HG02970 (cell line): ENCODE measurements around the gene CD93.

Experiments used
- ATAC-seq: cut with Tn5 transposase; IDR thresholded peaks from one replicate; pipeline ENCODE4 v1.9.1; 2021; ENCODE audit warnings: mild to moderate bottlenecking, moderate library complexity, moderate number of reproducible peaks; ENCODE audit not compliant: unreplicated experiment, low FRiP score

The CD93 gene

DNA sequence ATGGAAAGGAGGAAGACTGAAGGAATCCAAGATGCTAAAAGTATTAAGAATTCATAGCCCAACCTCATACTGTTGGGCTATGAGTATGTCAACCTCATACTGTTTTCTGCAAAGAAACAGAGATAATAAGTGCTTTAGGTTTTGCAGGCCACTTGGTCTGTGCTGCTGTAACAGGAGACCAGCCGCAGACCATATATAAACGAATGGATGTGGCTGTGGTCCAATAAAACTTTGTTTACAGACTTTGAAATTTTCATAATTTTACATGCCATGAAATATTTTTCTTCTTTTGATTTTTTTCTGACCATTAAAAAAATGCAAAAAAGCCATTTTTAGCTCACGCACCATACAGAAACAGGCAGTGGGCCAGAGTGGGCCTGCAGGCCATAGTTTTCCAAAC is 23.0 kb downstream of the CD93 start:
- ATAC-seq, result no peak

DNA sequence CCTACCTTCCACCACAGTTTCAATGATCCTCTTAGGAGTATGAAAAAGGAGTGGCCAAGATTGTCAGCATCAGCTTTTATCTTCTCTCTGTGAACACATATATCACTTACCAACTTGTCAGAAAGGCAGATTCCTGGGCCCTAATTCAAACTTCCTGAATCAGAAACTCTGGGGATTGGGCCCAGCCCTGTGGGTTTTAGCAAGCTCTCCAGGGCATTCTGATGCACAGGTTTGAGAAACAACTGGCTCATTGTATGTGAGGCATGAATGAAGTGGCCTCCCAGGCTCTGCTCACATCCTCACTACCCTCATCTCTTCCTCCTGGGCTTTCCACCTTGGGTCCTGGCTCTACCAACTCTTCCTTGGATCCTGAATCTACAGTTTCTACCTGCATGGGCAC is 23.5 kb downstream of the CD93 start:
- ATAC-seq, result no peak

DNA sequence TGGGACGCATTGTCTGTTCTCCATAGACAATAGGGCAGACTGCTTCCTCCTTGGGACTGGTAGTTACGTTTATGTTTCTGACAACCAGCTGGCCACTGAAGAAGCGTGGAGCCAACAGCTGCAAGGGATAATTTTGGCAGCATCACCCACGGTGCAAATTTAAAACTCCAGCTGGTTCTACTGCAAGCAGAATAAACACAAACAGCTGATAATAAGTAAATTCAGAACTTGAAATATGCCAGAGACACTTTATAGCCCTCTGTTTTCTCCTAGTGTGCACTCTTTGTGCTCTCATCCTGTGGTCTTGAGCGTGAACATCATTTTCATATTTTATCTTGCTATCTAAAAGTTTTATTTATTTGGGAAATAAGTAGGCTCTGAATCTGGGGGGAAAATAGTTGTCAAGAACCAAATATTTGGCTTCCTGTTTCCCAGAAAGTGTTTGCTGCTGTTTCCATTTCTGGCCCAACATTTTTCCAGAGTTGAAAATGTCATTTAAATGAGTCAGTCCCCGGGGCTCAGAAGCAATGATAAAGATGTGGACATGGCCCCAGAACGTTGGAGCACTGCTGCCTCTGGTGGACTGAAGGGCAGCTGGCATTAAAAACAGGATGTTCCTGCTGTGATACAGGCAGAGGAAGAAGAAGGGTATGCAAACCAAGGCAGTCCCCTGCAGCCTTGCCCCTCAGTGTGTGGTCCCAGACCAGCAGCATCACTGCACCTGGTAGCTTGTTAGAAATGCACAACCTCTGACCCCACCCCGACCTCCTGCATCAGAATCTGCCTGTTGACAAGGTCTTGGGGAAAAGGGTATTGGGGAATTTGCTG is 24.2 kb downstream of the CD93 start:
- no peak for ATAC-seq

DNA sequence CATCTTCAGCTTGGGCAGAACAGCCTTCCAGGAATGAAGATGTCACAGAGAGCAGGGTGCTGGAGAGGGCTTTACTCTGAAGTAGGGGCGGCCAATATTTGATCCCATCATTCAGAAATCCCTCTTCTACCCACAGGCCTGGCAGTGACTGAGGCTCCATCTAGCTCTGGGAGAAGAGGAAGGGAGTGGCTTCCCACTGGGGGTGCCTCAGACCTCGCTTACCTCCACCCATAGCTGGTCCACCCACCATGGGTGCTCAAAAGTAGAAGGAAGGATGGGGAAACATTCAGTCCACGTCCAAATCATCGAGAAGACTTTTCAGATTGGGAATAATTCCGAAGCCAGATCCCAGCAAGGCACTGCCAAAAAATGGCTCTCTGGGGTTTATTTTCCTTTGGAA is 24.9 kb downstream of the CD93 start:
- ATAC-seq, result no peak

DNA sequence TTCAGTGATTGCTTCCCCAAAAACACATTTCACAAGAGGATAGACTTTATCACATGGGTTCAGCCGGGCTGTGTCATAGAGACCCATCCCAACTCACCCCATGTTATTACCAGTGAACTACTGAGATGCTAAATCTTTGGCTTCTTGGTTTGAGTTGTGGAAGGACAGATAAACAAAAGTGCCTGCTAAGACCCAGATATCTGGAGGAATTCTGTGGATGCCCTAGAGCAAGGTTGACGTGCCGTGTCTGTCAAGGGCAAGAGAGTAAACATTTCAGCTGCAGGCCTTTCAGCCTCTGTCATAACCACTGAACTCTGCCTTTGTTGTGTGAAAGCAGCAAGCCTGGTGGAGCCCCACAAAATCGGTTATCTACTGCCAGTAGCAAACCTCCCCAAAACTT is 25.5 kb downstream of the CD93 start:
- ATAC-seq, result no peak

DNA sequence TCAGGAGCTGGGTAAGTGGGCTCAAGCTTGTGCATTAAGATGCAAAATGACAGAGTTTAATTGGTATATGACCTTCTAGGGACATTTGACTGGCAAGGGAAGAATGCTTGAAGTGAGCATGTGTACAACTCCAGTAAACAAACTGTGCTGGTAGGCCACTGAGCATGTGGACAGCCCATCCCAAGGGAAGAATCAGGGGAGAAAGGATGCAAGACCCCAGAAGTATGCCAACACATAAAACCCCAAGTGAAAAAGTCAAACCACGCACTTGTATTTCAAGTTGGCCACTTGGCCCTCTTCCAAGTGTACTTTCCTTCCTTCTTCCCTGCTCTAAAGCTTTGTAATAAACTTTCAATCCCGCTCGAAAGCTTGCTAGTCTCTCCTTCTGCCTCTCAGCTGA is 26.3 kb downstream of the CD93 start:
- no peak for ATAC-seq

DNA sequence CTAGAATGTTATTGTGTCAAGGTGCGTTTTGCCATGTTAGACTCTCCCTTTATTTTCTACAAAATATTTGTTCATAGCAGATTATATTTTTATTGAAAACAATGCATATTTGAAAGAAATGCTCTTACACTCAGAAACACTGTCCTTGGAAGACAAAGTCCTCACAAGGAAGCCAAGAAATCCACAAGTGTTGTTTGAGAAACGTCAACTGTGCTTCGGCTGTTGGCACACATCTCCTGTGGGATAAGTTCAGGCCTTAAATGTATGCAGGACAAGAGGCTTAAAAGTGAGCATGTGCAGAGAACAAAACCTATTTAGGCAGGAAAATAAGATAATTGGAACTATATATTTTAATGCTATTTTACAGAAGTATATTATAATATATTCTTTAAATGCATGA is 27.1 kb downstream of the CD93 start:
- ATAC-seq, result no peak

DNA sequence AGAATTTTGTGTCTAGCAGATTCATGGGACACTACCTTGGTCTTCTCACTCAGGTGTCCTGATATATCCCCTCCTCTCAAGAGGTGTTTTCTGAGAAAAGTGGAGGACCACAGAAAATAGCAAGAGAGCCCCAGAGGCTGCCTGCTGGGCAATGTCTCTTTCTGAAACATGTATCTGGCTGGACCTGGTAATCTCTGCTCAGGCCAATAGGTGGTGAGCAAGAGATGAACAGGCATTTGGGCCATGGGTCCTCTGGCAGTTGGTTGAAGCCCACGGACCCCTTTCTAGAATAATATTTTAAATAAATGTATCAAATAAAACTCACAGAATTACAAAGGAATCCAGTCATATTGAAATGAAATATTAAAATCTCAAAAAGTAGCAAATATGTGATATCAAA is 27.9 kb downstream of the CD93 start:
- no peak for ATAC-seq

DNA sequence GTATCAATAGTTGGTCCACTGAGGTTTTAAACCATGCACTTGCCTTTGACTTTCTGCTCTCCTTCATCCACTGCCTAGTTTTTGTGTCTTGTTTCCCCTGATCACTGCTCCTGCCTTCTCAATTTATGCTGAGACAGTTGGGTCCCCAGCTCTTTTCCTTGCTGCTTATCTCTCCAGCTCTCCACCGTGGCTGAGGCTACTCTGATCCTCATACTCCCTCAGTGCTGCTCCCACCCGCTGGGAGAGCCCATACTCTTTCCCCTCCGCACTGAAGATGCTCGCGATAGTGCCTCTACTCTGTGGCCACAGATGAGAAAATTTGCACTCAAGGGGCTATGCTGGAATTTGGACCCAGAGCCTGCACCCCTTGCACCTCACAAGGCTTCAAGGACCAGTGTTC is 33.2 kb downstream of the CD93 start:
- ATAC-seq, result no peak

DNA sequence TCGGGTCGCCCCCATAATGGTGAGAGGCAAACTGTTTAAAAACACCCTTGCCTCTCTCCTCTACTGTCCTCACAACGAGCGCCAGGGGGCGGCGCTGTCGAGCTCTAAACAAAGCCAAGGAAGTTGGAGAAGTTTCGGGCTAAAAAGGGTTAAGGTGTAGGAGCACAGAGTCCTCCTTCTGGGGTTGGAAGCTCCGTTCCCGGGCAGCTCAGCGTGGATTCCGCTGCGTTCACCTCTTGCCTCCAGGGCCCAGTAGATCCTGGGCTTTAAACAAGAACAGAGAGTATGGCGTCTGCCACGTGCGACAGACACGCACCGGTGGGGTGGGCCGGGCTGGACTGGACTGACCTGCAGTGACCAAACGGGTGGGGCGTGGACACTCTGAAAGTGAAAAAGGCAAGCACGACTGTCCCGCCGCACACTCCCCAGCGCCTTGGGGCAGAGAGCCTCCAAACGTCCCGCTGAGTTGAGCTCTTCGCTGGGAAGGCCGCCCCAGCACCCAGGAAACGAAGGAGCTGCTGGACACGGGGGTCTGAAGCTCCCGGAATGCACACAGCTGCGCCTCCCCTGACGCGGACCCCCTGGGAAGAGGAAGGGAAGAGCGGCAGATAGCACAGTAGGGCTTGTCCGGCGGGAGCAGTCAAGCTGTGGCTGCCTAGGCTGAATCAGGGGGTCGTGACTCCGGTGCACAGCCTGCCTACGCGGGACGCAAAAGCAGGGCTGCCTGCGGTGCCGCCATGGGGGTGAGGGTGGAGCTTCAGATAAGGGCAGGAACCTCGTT is 35.1 kb downstream of the CD93 start:
- ATAC-seq, result no peak

DNA sequence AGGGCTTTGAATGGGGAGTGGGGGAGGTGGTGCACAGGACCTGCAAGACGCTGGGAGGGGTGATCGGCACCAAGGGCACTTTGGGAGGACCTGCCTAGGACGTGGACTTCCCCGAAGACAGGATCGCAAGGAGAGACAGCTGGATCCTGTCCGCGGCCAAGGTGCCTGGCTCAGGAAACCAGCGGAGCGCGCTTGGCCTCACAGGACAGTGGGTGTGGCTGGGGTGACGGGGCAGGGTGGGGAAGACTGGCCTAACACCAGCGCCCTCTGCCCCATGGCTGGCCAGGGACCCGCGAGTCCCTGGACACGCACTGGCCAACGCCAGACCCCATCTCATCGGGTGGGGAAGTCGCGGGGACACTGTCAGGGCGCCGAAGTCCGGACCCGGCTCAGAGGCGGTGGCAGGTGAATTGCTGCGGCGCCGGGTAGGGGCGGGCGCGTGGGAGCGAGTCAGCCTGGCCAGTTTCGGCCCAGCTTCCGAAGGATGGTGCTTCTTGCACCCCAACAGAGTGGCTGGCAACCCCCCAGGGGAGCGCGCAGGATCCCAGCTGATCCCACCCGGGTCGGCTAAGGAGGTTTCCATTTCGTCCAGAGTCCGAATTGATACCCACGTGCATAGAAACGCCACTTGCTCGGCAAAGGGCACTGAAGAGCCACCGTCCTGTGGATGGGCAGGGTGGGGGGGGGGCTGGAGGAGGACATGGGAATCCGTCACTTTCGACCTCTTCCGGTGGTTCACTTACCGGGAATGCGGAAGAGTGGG is 35.9 kb downstream of the CD93 start:
- ATAC-seq, result no peak

DNA sequence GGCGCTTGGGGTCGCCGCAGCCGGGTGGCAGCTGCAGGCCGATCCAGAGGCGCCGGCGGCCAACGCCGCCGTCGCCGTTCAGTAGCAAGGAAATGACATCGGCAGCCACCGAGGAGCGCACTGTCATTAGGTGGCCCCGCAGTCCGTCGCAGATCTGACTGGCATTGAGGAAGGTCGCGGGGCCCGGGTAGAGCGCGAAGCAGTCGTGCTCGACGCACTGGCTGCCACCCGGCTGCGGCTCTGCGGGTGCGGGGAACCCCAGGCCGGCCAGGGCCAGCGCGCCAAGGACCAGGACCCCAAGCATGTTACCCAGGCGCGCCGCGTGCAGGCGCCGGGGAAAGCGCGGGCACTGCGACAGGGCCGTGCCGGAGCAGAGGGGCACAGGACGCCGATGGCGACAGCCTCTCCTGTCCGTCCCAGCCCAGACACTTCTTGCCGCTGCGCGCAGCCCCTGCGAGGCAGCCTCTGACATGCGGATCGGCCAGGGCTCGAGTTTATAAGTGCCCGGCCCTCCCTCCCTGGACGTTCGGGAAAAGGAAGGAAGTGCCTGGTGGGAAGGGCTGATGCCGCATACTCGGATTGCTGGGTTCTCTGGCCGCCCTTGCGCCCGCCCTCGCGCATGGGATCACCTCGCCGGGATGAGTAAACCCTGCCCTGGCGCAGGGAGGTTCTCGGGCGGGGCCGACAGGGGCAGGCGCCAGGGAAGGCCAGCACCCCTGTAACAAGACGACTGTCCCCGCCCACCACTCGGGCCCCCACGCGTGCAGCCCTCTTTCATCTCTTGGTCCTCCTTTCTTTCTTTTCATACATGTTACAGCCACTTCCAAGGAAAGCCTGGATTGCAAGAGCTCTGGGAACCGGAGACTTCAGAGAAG is 36.7 kb downstream of the CD93 start, which contains the start of gene THBD:
TSS of gene THBD (minus strand) at position 472 of the 875 bp plus-strand sequence. CDS start at position 304, 168 bp downstream.
- ATAC-seq, result no peak

DNA sequence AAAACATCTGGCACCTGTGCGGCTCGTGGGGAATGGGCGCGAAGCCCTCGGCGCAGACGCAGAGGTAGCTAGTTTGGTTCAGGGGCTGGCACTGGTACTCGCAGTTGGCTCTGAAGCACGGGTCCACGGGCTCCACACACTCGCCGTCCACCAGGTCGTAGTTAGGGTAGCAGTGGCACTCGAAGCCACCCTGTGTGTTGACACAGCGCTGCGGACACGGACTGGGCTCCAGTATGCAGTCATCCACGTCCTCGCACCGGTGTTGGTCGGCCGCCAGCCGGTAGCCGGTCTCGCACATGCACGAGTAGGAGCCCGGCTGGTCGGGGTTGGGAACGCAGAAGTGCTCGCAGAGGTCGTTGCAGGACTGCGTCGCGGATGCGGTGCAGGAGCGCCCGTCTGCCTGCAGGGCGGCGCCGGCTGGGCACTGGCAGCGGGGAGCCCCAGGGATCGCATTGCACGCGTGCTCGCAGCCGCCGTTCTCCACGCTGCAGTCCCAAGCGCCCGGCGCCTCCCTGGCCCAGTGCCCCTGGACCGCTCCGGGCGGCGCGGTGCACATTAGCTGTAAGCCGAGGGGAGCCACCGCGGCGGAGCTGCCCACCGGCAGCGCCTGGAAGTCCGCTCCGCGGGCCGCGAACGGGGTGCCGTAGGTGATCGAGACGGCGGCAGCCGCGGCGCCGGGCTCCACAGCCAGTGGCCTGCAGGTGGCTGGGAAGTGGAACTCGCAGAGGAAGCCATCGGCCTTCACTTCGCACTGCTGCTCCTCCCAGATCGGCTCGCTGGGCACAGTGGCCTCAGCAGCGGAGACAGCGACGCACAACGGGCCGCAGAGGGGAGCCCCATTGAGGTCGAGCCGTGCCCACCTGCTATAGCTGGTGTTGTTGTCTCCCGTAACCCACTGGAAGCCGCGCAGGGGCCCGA is 37.6 kb downstream of the CD93 start:
- ATAC-seq, result no peak

DNA sequence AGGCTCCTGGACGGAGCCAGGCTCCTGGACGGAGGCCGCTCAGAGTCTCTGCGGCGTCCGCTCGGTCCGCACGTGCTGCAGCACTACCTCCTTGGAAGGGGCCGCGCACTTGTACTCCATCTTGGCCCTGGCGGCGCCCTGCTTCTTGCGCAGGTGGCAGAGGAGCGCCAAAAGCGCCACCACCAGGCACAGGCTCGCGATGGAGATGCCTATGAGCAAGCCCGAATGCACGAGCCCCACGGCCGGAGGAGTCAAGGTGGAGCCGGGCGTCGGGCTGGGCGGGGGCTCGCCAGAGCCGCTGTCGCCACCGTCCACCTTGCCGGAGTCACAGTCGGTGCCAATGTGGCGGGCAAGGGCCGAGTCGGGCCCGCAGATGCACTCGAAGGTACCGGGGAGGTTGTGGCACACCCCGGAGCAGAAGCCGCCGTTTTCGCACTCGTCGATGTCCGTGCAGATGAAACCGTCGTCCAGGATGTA is 38.3 kb downstream of the CD93 start:
- no peak for ATAC-seq

DNA sequence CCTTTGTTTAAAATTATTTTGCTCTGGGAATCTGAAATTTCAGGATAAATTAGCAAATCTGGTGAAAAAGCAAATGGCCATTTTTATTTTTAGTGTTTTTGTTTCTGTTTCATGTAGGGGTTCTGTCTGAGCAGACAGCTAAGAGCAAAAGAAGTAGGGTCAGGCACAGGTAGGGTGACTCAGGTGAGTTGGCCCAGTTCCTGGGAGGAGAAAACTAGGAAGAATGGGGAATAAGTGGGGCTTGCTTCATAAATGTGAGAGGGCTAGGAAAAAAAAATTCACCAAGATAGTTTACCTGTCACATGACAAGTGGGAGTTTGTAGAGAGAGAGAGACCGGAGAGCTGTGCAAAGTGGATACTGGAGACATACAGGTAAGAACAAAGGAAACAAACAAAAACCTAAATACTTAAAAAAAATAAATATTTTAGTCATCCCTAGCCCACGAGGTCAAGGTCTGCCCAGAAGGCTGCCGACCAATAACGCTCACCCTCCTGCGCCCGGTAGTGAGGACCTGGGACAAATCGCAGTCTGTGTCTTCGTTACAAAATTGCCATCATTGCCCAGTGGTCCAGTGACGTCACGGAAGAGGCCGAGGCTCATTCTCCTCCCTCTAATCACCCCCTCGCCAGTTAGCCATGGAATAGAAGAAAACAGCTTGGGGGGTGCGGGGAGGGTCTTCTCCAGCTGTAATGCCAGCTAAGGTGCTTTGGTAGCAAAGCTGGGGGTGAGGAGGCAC is 39.0 kb downstream of the CD93 start:
- no peak for ATAC-seq

DNA sequence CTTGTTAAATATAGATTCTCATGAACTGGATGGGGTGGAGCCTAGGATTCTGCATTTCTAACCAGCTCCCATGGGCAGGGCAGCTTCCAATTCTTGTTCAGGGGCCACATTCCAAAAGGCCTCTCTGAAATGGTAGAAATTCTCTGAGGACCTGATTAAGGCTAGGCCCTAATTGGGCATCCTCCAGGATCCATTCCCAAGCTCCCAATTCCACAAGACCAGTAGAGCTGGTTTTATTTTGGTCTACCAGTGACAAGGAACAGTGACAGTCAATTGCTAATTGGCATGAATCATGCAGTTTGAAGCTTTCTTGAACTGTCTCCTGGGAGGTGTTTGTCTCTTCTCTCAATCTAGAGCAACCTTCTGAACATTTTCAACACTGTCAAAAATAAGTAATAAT is 39.7 kb downstream of the CD93 start:
- no peak for ATAC-seq

DNA sequence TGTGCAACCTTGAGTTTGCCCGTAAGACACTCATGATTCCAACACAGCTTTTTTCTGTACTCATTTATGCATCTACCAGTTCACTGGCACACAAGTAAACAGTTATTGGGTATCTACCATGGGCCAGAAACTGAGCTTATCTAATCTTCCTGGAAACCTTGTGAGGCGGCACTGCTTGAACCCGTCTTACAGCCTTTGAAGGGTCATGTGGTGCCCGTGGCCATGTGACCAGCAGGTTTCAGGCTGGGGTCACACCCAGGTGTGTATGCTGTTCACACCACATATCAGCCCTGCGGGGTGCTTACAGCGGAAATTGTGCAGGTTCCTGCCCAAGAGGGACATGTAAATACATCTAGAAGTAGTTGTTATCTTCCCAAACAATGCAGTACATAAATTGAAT is 42.7 kb downstream of the CD93 start:
- ATAC-seq, result no peak

DNA sequence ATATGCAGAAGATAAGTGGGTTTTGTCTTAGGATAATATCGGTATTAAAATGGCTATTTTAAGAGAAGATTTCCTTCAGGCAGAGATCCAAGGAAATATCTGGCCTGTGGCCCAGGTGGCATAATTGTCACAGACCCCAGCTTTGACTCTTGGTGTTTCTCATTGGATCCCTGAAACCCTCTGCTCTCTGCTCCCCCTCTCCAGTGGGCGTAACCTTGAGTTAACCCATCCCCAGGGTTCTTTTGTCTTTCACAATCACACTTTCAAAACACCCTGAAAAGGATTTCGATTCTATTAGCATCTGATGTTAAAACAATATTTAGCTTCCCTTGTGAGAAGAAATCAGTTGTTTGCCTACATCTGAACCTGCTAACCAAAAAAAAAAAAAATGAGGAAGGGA is 43.9 kb downstream of the CD93 start:
- ATAC-seq, result no peak
